B cell (primary cell): ENCODE measurements around the gene GON4L.

Experiments
- CTCF ChIP-seq: fragments of 200-600 bp; IDR thresholded peaks from one replicate; pipeline ENCODE4 v1.8.0; 2022; ENCODE audit warnings: antibody characterized with exemption, mild to moderate bottlenecking
- EZH2 ChIP-seq: IDR thresholded peaks from 2 replicates; pipeline ENCODE4 v1.6.1; 2012; ENCODE audit warnings: borderline replicate concordance, low read depth, mild to moderate bottlenecking, moderate library complexity, low read length; ENCODE audit not compliant: insufficient read depth, poor library complexity, severe bottlenecking

- TF ChIP-seq CTCF (no peak), EZH2 (no peak)
Measured at GRCh38 chr1:155860970-155861510, 4.0 kb upstream of the GON4L start.
